GM23338 (cell line): Measurements from ENCODE around the gene GOLGA8N. TPM values are rescaled to one million over a fixed set of nuclear protein-coding genes. Genes with fewer than 3 reads are reported as not detected.

ENCODE experiments used
- ATAC-seq: fragments of 200-7000 bp; cut with Tn5 transposase; 3 replicates; pipeline ENCODE4 v1.9.1; 2020
- DNase-seq: peaks from one replicate; pipeline ENCODE4 v3.0.0-alpha.2; 2015; ENCODE audit warnings: low spot score
- H2AFZ ChIP-seq: fragments of 200-600 bp; sonication (generic); 2 replicates; pipeline ENCODE4 v1.8.0; 2016; ENCODE audit warnings: antibody characterized with exemption, mild to moderate bottlenecking, moderate library complexity
- H3F3A ChIP-seq: fragments of 200-600 bp; sonication (generic); replicated peaks from 2 replicates; pipeline ENCODE4 v1.8.0; 2017; ENCODE audit warnings: antibody characterized with exemption, mixed run types, low read depth
- H3K27ac ChIP-seq: fragments of 200-600 bp; sonication (generic); 2 replicates; pipeline ENCODE4 v1.6.1; 2016; ENCODE audit warnings: low read depth
- H3K27me3 ChIP-seq: fragments of 200-600 bp; sonication (generic); 2 replicates; pipeline ENCODE4 v1.8.0; 2016; ENCODE audit warnings: mild to moderate bottlenecking, mixed run types, moderate library complexity; ENCODE audit not compliant: insufficient read depth
- H3K36me3 ChIP-seq: fragments of 200-600 bp; sonication (generic); 2 replicates; pipeline ENCODE4 v1.8.0; 2016; ENCODE audit warnings: mild to moderate bottlenecking; ENCODE audit not compliant: insufficient read depth
- H3K4me1 ChIP-seq: fragments of 200-600 bp; sonication (generic); 2 replicates; pipeline ENCODE4 v1.8.0; 2016; ENCODE audit warnings: mild to moderate bottlenecking, moderate library complexity; ENCODE audit not compliant: insufficient read depth
- H3K4me2 ChIP-seq: fragments of 200-600 bp; sonication (generic); 2 replicates; pipeline ENCODE4 v1.7.1; 2017; ENCODE audit warnings: mixed run types
- H3K4me3 ChIP-seq: fragments of 200-600 bp; sonication (generic); 2 replicates; pipeline ENCODE4 v1.6.1; 2016; ENCODE audit warnings: mixed run types
- H3K79me2 ChIP-seq: fragments of 200-600 bp; sonication (generic); replicated peaks from 2 replicates; pipeline ENCODE4 v1.8.0; 2017; ENCODE audit warnings: mild to moderate bottlenecking; ENCODE audit not compliant: insufficient read depth
- H3K9me2 ChIP-seq: fragments of 200-600 bp; sonication (generic); 2 replicates; pipeline ENCODE4 v1.8.0; 2017; ENCODE audit not compliant: insufficient read depth
- H4K20me1 ChIP-seq: fragments of 200-600 bp; sonication (generic); replicated peaks from 2 replicates; pipeline ENCODE4 v1.8.0; 2017; ENCODE audit warnings: mild to moderate bottlenecking; ENCODE audit not compliant: insufficient read depth
- H3K27ac Mint-ChIP-seq: 2 replicates; pipeline ENCODE4 v1.8.0; 2020; ENCODE audit warnings: inconsistent platforms, mild to moderate bottlenecking, moderate library complexity, mixed read lengths
- H3K27me3 Mint-ChIP-seq: 3 replicates; pipeline ENCODE4 v1.8.0; 2022; ENCODE audit warnings: low read depth, mild to moderate bottlenecking, moderate library complexity, mixed read lengths, inconsistent platforms; ENCODE audit not compliant: insufficient read depth, poor library complexity
- H3K36me3 Mint-ChIP-seq: 3 replicates; pipeline ENCODE4 v1.8.0; 2021; ENCODE audit warnings: low read depth, mild to moderate bottlenecking, inconsistent platforms, moderate library complexity, mixed read lengths
- H3K4me1 Mint-ChIP-seq: 3 replicates; pipeline ENCODE4 v1.8.0; 2020; ENCODE audit warnings: mild to moderate bottlenecking, inconsistent platforms, mixed read lengths
- H3K4me3 Mint-ChIP-seq: 3 replicates; pipeline ENCODE4 v1.8.0; 2021; ENCODE audit warnings: moderate library complexity, mild to moderate bottlenecking, inconsistent platforms, mixed read lengths
- H3K9me3 Mint-ChIP-seq: 3 replicates; pipeline ENCODE4 v1.8.0; 2020; ENCODE audit warnings: moderate library complexity, mild to moderate bottlenecking, inconsistent platforms, mixed read lengths
- CREB1 ChIP-seq: fragments of 250-450 bp; sonication (Bioruptor Pico); IDR thresholded peaks from 2 replicates; pipeline ENCODE4 v1.5.0; 2020; ENCODE audit warnings: low read depth, mild to moderate bottlenecking, moderate library complexity
- EZH2 ChIP-seq: fragments of 200-600 bp; sonication (generic); IDR thresholded peaks from one replicate; pipeline ENCODE4 v1.8.0; 2017; ENCODE audit warnings: antibody characterized with exemption, mild to moderate bottlenecking, low read depth; ENCODE audit not compliant: unreplicated experiment
- EZH2phosphoT487 ChIP-seq: fragments of 200-600 bp; sonication (generic); IDR thresholded peaks from one replicate; pipeline ENCODE4 v1.8.1; 2018; ENCODE audit warnings: antibody characterized with exemption; ENCODE audit not compliant: unreplicated experiment
- JUNB ChIP-seq: IDR thresholded peaks from one replicate; pipeline ENCODE4 v1.6.1; 2016; ENCODE audit warnings: antibody characterized with exemption; ENCODE audit not compliant: unreplicated experiment
- NANOG ChIP-seq: IDR thresholded peaks from 2 replicates; pipeline ENCODE4 v1.6.1; 2016; ENCODE audit warnings: antibody characterized with exemption, borderline replicate concordance
- POLR2AphosphoS5 ChIP-seq: IDR thresholded peaks from 2 replicates; pipeline ENCODE4 v1.6.1; 2016; ENCODE audit warnings: antibody characterized with exemption, low read depth
- REST ChIP-seq: IDR thresholded peaks from one replicate; pipeline ENCODE4 v1.6.1; 2018; ENCODE audit warnings: antibody characterized with exemption; ENCODE audit not compliant: unreplicated experiment
- STAT1 ChIP-seq: IDR thresholded peaks from one replicate; pipeline ENCODE4 v1.6.1; 2016; ENCODE audit warnings: antibody characterized with exemption; ENCODE audit not compliant: unreplicated experiment
- ZNF114 ChIP-seq: fragments of 250-450 bp; sonication (Bioruptor Pico); IDR thresholded peaks from 2 replicates; pipeline ENCODE4 v1.5.0; 2020; ENCODE audit warnings: mild to moderate bottlenecking, moderate library complexity
- ZNF331 ChIP-seq: fragments of 250-450 bp; sonication (Bioruptor Pico); IDR thresholded peaks from 2 replicates; pipeline ENCODE4 v1.5.0; 2020; ENCODE audit warnings: low read depth, mild to moderate bottlenecking, moderate library complexity
- polyA plus RNA-seq: library from polyadenylated mRNA; unstranded; fragments of >200 nt; fragmentation: Nextera tagmentation; extraction: Ambion mirVana; gene quantifications from 2 replicates; pipeline ENCODE4 v1.2.1, GENCODE V29; 2016
- total RNA-seq: library from RNA; depleted of rRNA; stranded (reverse); fragments of >200 nt; shearing (Covaris generic); gene quantifications from 2 replicates; pipeline ENCODE4 v1.2.3, GENCODE V29; 2014

GOLGA8N gene
- total and polyA plus RNA-seq, 2 experiments from 2014 or later: 0.40 to 14.8 TPM

- Mint-ChIP-seq H3K4me1 (peaks cover 9% of the 10 kb centered on the region), H3K9me3 (no peaks in the 10 kb centered on the region), H3K4me3 (no peak overlapping the region), H3K36me3 (peaks cover 41% of the 10 kb centered on the region), H3K27me3 (peaks cover 2% of the 10 kb centered on the region), H3K27ac (no peak overlapping the region)
- no peak for DNase-seq
- Histone ChIP-seq H3K4me3 (no peak overlapping the region), H3K79me2 (no peaks in the 10 kb centered on the region), H3K36me3 (peaks cover 51% of the 10 kb centered on the region), H3K4me1 (peaks cover 5% of the 10 kb centered on the region; the same call in 1 of the 2 replicates), H4K20me1 (peaks cover 14% of the 10 kb centered on the region), H2AFZ (no peak overlapping the region), H3K9me2 (no peaks in the 10 kb centered on the region), H3K27ac (no peak overlapping the region), H3K27me3 (no peaks in the 10 kb centered on the region), H3F3A (no peaks in the 10 kb centered on the region), H3K4me2 (no peak overlapping the region)
- no peak for ATAC-seq
- no peak for TF ChIP-seq NANOG
- TF ChIP-seq ZNF114 (CRISPR knock-in tag): no peak
- no peak for TF ChIP-seq POLR2AphosphoS5
Observed at GRCh38 chr15:32637704-32638103, 44.4 kb downstream of the GOLGA8N start.

- peak; percentile 71 for TF ChIP-seq CREB1 (CRISPR knock-in tag)
- TF ChIP-seq EZH2: no peak
- TF ChIP-seq POLR2AphosphoS5: peak; percentile 91
- no peak for TF ChIP-seq ZNF114 (CRISPR knock-in tag)
- peak; percentile 96 for DNase-seq
- peak within 1 kb of the TSS; percentile 94 for H3K27ac Mint-ChIP-seq
Observed at GRCh38 chr15:32641517-32642059, 48.3 kb downstream of the GOLGA8N start, which contains the start of gene SCG5. Gene SCG5 (plus strand): TSS chr15:32641710. CDS start chr15:32643593, 1,883 bp downstream.

DNA sequence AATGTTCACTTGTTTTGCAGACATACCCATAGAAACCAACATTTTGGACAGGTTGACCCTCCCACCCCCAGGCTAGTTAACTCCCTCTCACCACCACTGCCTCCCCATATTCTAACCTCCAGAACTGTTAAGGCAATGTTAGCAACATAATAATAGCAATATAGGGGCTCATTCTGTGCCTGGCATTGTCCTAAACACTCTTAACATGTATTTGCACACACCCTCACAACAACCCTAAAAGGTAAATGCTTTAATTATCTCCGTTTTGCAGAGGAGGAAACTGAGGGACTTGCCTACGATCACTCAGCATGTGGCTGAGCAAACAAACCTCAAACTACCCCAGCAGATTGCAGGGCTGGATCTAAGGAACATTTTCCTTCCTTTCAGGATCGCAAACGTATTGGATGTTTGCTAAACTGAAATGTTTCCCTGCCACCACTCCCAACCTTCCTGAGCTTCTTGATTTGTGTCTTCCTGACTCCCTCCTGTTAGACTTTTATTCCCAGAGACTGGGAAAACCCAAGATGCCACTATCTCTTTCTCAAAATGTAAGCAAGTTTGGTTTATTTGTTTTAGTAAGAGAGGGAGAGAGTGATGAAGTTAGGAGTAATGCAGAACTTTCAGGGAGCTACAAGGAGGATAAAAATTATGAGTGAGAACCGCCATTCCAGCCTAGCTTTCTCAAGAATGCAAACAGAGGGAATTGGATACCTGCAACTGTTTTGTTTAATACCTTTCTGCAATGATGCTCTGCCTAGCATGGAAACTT, 49.6 kb downstream of the GOLGA8N start:
- peaks cover 30% of the 10 kb centered on the region for H3K4me1 ChIP-seq
- Mint-ChIP-seq H3K4me1 (peaks cover 31% of the 10 kb centered on the region), H3K27me3 (peaks cover 5% of the 10 kb centered on the region), H3K4me3 (peak overlapping the region; percentile 87), H3K9me3 (no peaks in the 10 kb centered on the region), H3K36me3 (peaks cover 4% of the 10 kb centered on the region; the same call in 2 of the 3 replicates), H3K27ac (peak overlapping the region; percentile 82)
- peak; percentile 17 for DNase-seq
- no peak overlapping the region for H2AFZ ChIP-seq
- no peaks in the 10 kb centered on the region for H3K9me2 ChIP-seq
- H3F3A ChIP-seq: no peaks in the 10 kb centered on the region
- TF ChIP-seq JUNB (no peak), EZH2 (no peak), REST (no peak), ZNF331 (no peak), STAT1 (no peak), NANOG (no peak), EZH2phosphoT487 (no peak), POLR2AphosphoS5 (no peak)
- no peaks in the 10 kb centered on the region; the same call in 1 of the 2 replicates for H3K79me2 ChIP-seq
- H3K36me3 ChIP-seq: peaks cover 4% of the 10 kb centered on the region; the same call in 1 of the 2 replicates
- peak overlapping the region; percentile 73 for H3K27ac ChIP-seq
- H3K4me2 ChIP-seq: peak overlapping the region; percentile 74
- H4K20me1 ChIP-seq: no peaks in the 10 kb centered on the region
- no peak for ATAC-seq
- no peaks in the 10 kb centered on the region for H3K27me3 ChIP-seq
- H3K4me3 ChIP-seq: peak overlapping the region; percentile 60

More at GRCh38 chr15:32641517-32642059, 48.3 kb downstream of the GOLGA8N start, which contains the start of gene SCG5:
- Histone ChIP-seq H3F3A (no peaks in the 10 kb centered on the region), H3K4me3 (peak within 1 kb of the TSS; percentile 60), H3K79me2 (no peaks in the 10 kb centered on the region; the same call in 1 of the 2 replicates), H3K9me2 (no peaks in the 10 kb centered on the region), H3K36me3 (peaks cover 16% of the 10 kb centered on the region), H3K4me1 (peaks cover 30% of the 10 kb centered on the region), H4K20me1 (no peaks in the 10 kb centered on the region), H3K4me2 (peak within 1 kb of the TSS; percentile 74), H3K27ac (peak within 1 kb of the TSS; percentile 89), H3K27me3 (no peaks in the 10 kb centered on the region), H2AFZ (no peak within 1 kb of the TSS; the same call in 1 of the 2 replicates)
- Mint-ChIP-seq H3K4me1 (peaks cover 31% of the 10 kb centered on the region), H3K36me3 (peaks cover 16% of the 10 kb centered on the region), H3K27me3 (peaks cover 5% of the 10 kb centered on the region), H3K4me3 (peak within 1 kb of the TSS; percentile 87), H3K9me3 (no peaks in the 10 kb centered on the region)
- peak; percentile 98 for ATAC-seq
